Ovary (tissue), 9 donors: ENCODE data around the gene NDUFS7. TPM values are rescaled to one million over a fixed set of nuclear protein-coding genes. Genes with fewer than 3 reads are reported as not detected.

Experiments used
- DNase-seq, 5 donors: peaks; one replicate each; pipeline ENCODE4 v3.0.0-alpha.2; 2019 to 2020
- H3K27ac ChIP-seq, 2 donors: fragments of 200-600 bp; one replicate each; pipeline versions ENCODE4 v1.5.1 to v1.8.0; 2019 to 2022
- H3K27me3 ChIP-seq: fragments of 200-600 bp; one replicate; pipeline ENCODE4 v1.8.0; 2022
- H3K36me3 ChIP-seq: fragments of 200-600 bp; sonication (generic); one replicate; pipeline ENCODE4 v1.5.1; 2019
- H3K4me1 ChIP-seq: one replicate; pipeline ENCODE4 v1.8.1; 2013; ENCODE audit warnings: mild to moderate bottlenecking, moderate library complexity; ENCODE audit not compliant: insufficient read depth
- H3K4me3 ChIP-seq: fragments of 200-600 bp; sonication (generic); one replicate; pipeline ENCODE4 v1.5.1; 2017
- H3K9me3 ChIP-seq, 2 donors: fragments of 200-600 bp in 1 of 2; sonication (generic) in 1 of 2; one replicate each; pipeline versions ENCODE4 v1.5.1 to v1.8.1; 2013 to 2019; ENCODE audit warnings: mild to moderate bottlenecking in 1 of 2, moderate library complexity in 1 of 2
- CTCF ChIP-seq, 3 donors: fragments of 450-650 bp in 2 of 3; fragments of 200-600 bp in 1 of 3; IDR thresholded peaks; one replicate each; pipeline versions ENCODE4 v1.5.1 to v1.8.0; 2016 to 2022; ENCODE audit warnings: antibody characterized with exemption in 3 of 3, mild to moderate bottlenecking in 1 of 3
- EP300 ChIP-seq: sonication (generic); formaldehyde crosslinking; IDR thresholded peaks from one replicate; pipeline ENCODE4 v1.6.1; 2017; ENCODE audit warnings: antibody characterized with exemption
- POLR2A ChIP-seq: fragments of 450-650 bp; IDR thresholded peaks from one replicate; pipeline ENCODE4 v1.6.1; 2017; ENCODE audit warnings: antibody characterized with exemption, mild to moderate bottlenecking, moderate library complexity
- WGBS, 3 donors: extraction: QIAGEN DNeasy Blood & Tissue Kit in 1 of 3; methylation state at CpG; one replicate each; pipeline versions ENCODE4 v1.1.5 to v1.1.7; 2013 to 2017; 5-methylcytosine and 5-hydroxymethylcytosine counted together
- intact Hi-C, 4 donors: fragments of 100-400 bp; cut with DNase I; formaldehyde crosslinking; loops; one replicate each; pipeline versions ENCODE4 v1.11.0 to v1.15.1; 2022 to 2023
- polyA plus RNA-seq, 2 donors: library from polyadenylated mRNA; stranded (reverse); fragments of 200-250 nt in 1 of 2; fragments of 350-450 nt in 1 of 2; fragmentation: Illumina TruSeq in 1 of 2; extraction: RNeasy Lipid Tissue Mini Kit (QIAGEN cat#74804) in 1 of 2; gene quantifications; one replicate each; pipeline ENCODE4 v1.2.3, GENCODE V29; 2013 to 2014
- total RNA-seq, 7 donors: library from RNA; depleted of rRNA in 2 of 7; stranded (reverse); fragments of >200 nt in 2 of 7; fragmentation: NEBNext Ultra II Directional in 3 of 7; extraction: Animal tissue kit (Norgen Biotek cat#: 25700) in 3 of 7; gene quantifications; one replicate each; pipeline versions ENCODE4 v1.1.0 to v1.2.4, GENCODE V29; 2016 to 2023
- donor health status: DM: no; HTN: no; CAD: no; lungs with moderate emphysema.
- donor health status: DM: no; HTN: no; CAD: no.
- donor health status: Bipolar disorder and iron deficiency.
- donor health status: DM: yes; HTN: yes; CAD: no.
- donor health status: DM: no; HTN: no; CAD: no.
- donor health status: DM: yes; HTN: yes; CAD: no.

Gene NDUFS7
- total and polyA plus RNA-seq, 9 donors = 0.72 to 112 (median 79.9) TPM

- intact Hi-C loops = no loop called here
Measured at GRCh38 chr19:1353144-1353543, 30.6 kb upstream of the NDUFS7 start.

GRCh38 chr19:1354970-1355567 lies 28.6 kb upstream of the NDUFS7 start:
- peak in 2 of 5 donors; percentile 28 to 49 for DNase-seq
- WGBS, 3 donors = 1% methylated on average over 18 to 55 of the region's 61 CpGs
- intact Hi-C loops = no loop called here

More at GRCh38 chr19:1353144-1353543, 30.6 kb upstream of the NDUFS7 start:
- Histone ChIP-seq H3K36me3 (no peaks in the 10 kb centered on the region), H3K4me3 (no peak overlapping the region), H3K9me3 (no peaks in the 10 kb centered on the region), H3K4me1 (peaks cover 6% of the 10 kb centered on the region), H3K27me3 (no peaks in the 10 kb centered on the region), H3K27ac (no peak overlapping the region)
- no peak for DNase-seq
- TF ChIP-seq CTCF (IDR thresholded peaks at IDR 0.05) (no peak), EP300 (no peak), POLR2A (no peak)
- 79 to 85% (median 80%) methylated on average over 9 of the region's 9 CpGs for WGBS, 3 donors

GRCh38 chr19:1355568-1356507 lies 27.9 kb upstream of the NDUFS7 start:
- no peaks in the 10 kb centered on the region for H3K27me3 ChIP-seq
- peak in 2 of 5 donors; percentile 26 to 51 for DNase-seq
- no peaks in the 10 kb centered on the region for H3K36me3 ChIP-seq
- H3K9me3 ChIP-seq = no peaks in the 10 kb centered on the region
- intact Hi-C loops = no loop called here
- 13 to 17% (median 13%) methylated on average over 32 of the region's 32 CpGs for WGBS, 3 donors
- peak overlapping the region; percentile 89 to 96 for H3K27ac ChIP-seq
- peak overlapping the region; percentile 92 for H3K4me3 ChIP-seq
- peaks cover 18% of the 10 kb centered on the region for H3K4me1 ChIP-seq
- TF ChIP-seq EP300 (no peak), CTCF (IDR thresholded peaks at IDR 0.05) (no peak), POLR2A (no peak)

More at GRCh38 chr19:1354970-1355567, 28.6 kb upstream of the NDUFS7 start:
- peak overlapping the region; percentile 92 for H3K4me3 ChIP-seq
- H3K36me3 ChIP-seq = no peaks in the 10 kb centered on the region
- peak overlapping the region; percentile 89 to 96 for H3K27ac ChIP-seq
- H3K4me1 ChIP-seq = peaks cover 14% of the 10 kb centered on the region
- TF ChIP-seq CTCF (IDR thresholded peaks at IDR 0.05) (no peak), EP300 (no peak), POLR2A (no peak)
- H3K9me3 ChIP-seq = no peaks in the 10 kb centered on the region
- H3K27me3 ChIP-seq = no peaks in the 10 kb centered on the region

- intact Hi-C loops = no loop called here
- whole genome bisulfite sequencing, 3 donors = 13 to 24% (median 21%) methylated on average over 3 of the region's 3 CpGs
Measured at GRCh38 chr19:1356508-1356865, 27.2 kb upstream of the NDUFS7 start.

More at GRCh38 chr19:1356508-1356865, 27.2 kb upstream of the NDUFS7 start:
- peaks cover 18% of the 10 kb centered on the region for H3K4me1 ChIP-seq
- no peak overlapping the region for H3K27ac ChIP-seq
- peak in 1 of 5 donors; percentile 19 for DNase-seq
- TF ChIP-seq CTCF (IDR thresholded peaks at IDR 0.05) (no peak), EP300 (no peak), POLR2A (no peak)
- no peaks in the 10 kb centered on the region for H3K9me3 ChIP-seq
- H3K4me3 ChIP-seq = no peak overlapping the region
- no peaks in the 10 kb centered on the region for H3K36me3 ChIP-seq
- no peaks in the 10 kb centered on the region for H3K27me3 ChIP-seq
